ENCODE measurements around the gene TNFRSF18.
"Not testable (repeated sequence)": the region's sequence is repeated elsewhere in the genome, so short reads cannot be mapped to it uniquely, and the experiment has no call there.

The TNFRSF18 gene

DNA sequence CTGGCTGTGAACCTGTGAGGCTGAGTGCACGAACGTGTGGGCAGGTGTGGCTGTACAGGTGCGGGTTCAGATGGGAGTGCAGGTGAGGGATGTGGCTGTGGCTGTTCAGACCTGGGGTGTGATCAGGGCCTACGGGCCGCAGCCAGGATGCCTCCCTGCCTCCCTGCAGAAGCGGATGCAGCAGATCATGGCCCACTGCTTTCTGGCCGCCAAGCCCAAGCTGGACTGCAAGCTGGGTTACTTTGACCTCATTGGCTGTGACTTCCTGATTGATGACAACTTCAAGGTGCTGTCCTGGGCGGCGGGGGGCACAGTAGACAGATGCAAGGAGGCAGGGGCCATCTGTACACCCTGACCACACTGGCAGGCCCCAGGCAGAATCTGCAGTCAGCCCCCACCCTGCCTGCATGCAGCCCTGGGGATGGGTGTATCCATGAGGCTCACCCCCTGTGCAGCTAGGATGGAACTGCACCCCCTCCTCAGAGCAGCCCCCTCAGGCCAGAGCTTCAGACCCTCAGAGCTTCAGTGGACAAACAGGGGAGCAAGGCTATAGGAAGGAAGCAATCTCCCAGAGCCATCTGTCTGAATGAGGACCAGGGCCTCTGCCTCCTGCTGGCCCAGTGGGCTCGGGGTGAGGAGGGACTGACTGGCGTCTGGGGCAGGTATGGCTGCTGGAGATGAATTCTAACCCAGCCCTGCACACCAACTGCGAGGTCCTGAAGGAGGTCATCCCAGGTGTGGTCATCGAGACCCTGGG is 9.8 kb downstream of the TNFRSF18 start:
- no peaks in the 10 kb centered on the region for H3K9me3 ChIP-seq (replicated peaks; ENCODE audit: low read length)
- H3K4me3 ChIP-seq (ENCODE audit: low read length): no peak overlapping the region
- H3K9ac ChIP-seq (ENCODE audit: low read depth, low read length): no peak overlapping the region
- H3K27me3 ChIP-seq (ENCODE audit: control insufficient read depth, insufficient read depth, low read length): peaks cover 7% of the 10 kb centered on the region
- no peaks in the 10 kb centered on the region for H3K4me1 ChIP-seq (ENCODE audit: control insufficient read depth, insufficient read depth, low read length)
- no peak overlapping the region for H3K4me2 ChIP-seq (ENCODE audit: low read length)
- H3K36me3 ChIP-seq (ENCODE audit: insufficient read depth, low read length): no peaks in the 10 kb centered on the region

DNA sequence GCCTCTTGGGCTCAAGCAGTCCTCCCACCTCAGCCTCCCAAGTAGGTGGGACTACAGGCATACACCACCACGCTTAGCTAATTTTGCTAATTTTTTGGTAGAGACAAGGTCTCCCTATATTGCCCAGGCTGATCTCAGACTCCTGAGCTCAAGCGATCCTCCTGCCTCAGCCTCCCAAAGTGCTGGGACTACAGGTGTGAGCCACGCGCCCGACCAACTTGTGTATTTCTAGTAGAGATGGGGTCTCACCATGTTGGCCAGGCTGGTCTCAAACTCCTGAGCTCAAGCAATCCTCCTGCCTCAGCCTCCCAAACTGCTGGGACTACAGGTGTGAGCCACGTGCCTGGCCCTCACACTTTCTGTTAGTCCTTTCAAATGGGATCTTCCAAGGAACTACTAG is 10.7 kb downstream of the TNFRSF18 start:
- not testable (repeated sequence) for H3K36me3 ChIP-seq (ENCODE audit: insufficient read depth, low read length); H3K9me3 ChIP-seq (replicated peaks; ENCODE audit: low read length); H3K4me1 ChIP-seq (ENCODE audit: control insufficient read depth, insufficient read depth, low read length); H3K9ac ChIP-seq (ENCODE audit: low read depth, low read length); H3K27me3 ChIP-seq (ENCODE audit: control insufficient read depth, insufficient read depth, low read length); H3K4me3 ChIP-seq (ENCODE audit: low read length); H3K4me2 ChIP-seq (ENCODE audit: low read length)

DNA sequence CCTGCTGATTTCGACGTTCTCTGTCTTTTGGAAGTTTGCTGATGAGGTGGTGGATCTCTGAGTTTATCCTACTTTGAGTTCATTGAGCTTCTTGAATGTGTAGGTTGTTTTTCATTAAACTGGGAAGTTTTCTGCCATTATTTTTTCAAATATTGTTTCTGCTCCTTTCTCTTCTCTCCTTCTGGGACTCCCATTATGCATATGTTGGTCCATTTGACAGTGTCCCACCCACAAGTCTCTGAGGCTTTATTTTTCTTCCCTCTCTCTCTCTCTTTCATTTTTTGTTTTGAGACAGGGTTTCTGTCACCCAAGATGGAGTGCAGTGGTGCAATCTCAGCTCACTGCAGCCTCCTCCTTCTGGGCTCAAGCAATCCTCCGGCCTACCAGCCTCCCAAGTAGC is 11.7 kb downstream of the TNFRSF18 start:
- Histone ChIP-seq H3K9me3 (replicated peaks; ENCODE audit: low read length) (no peaks in the 10 kb centered on the region), H3K4me1 (ENCODE audit: control insufficient read depth, insufficient read depth, low read length) (no peaks in the 10 kb centered on the region), H3K27me3 (ENCODE audit: control insufficient read depth, insufficient read depth, low read length) (peaks cover 3% of the 10 kb centered on the region), H3K4me2 (ENCODE audit: low read length) (no peak overlapping the region), H3K4me3 (ENCODE audit: low read length) (no peak overlapping the region), H3K9ac (ENCODE audit: low read depth, low read length) (no peak overlapping the region), H3K36me3 (ENCODE audit: insufficient read depth, low read length) (no peaks in the 10 kb centered on the region)

DNA sequence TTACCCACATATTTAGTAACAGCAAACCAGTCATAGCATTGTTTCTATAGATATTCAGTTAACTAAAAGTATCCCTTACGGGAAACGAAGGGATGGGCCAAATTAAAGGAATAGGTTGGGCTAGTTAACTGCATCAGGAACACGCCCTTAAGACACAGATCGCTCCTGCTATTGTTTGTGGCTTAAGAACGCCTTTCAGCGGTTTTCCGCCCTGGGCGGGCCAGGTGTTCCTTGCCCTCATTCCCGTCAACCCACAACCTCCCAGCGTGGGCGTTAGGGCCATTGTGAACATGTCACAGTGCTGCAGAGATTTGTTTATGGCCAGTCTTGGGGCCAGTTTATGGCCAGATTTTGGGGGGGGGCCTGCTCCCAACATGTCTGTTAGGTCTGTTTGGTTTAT is 14.7 kb downstream of the TNFRSF18 start:
- Histone ChIP-seq H3K9me3 (replicated peaks; ENCODE audit: low read length) (no peaks in the 10 kb centered on the region), H3K4me2 (ENCODE audit: low read length) (no peak overlapping the region), H3K4me3 (ENCODE audit: low read length) (no peak overlapping the region), H3K36me3 (ENCODE audit: insufficient read depth, low read length) (no peaks in the 10 kb centered on the region), H3K27me3 (ENCODE audit: control insufficient read depth, insufficient read depth, low read length) (peaks cover 11% of the 10 kb centered on the region), H3K4me1 (ENCODE audit: control insufficient read depth, insufficient read depth, low read length) (no peaks in the 10 kb centered on the region), H3K9ac (ENCODE audit: low read depth, low read length) (no peak overlapping the region)

DNA sequence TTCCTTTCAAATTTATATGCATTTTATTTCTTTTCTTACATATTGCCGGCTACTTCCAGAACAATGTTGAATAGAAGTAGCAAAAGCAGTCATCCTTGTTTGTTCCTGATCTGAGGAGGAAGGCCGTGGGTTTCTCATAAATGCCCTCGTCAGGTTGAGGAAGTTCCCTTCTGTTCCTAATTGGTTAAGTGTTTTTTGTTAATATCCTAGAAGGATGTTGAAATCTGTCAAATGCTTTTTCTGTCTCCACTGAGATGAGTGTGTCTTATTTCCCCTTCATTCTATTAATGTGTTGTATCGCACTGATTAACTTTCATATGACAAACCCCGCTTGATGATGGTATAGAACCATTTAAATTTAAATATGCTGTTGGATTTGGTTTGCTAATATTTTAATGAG is 17.3 kb downstream of the TNFRSF18 start:
- H3K4me3 ChIP-seq (ENCODE audit: low read length): no peak overlapping the region
- H3K9me3 ChIP-seq (replicated peaks; ENCODE audit: low read length): no peaks in the 10 kb centered on the region
- H3K27me3 ChIP-seq (ENCODE audit: control insufficient read depth, insufficient read depth, low read length): peaks cover 17% of the 10 kb centered on the region
- H3K4me1 ChIP-seq (ENCODE audit: control insufficient read depth, insufficient read depth, low read length): peaks cover 6% of the 10 kb centered on the region
- no peak overlapping the region for H3K9ac ChIP-seq (ENCODE audit: low read depth, low read length)
- no peaks in the 10 kb centered on the region for H3K36me3 ChIP-seq (ENCODE audit: insufficient read depth, low read length)
- no peak overlapping the region for H3K4me2 ChIP-seq (ENCODE audit: low read length)

DNA sequence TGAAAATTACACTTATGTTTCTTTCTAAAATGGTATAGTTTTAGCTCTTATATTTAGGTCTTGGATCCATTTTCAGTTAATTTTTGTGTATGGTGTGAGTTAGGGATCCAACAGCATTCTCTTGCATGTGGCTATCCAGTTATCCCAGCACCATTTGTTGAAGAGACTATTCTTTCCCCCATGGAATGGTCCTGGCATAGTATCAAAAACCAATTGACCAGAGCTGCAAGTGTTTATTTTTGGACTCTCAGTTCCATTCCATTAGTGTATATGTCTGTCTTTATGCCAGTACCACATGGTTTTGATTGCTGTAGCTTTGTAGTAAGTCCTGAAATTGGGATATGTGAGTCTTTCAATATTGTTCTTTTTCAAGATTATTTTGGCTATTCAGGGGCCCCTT is 18.5 kb downstream of the TNFRSF18 start:
- Histone ChIP-seq H3K27me3 (ENCODE audit: control insufficient read depth, insufficient read depth, low read length) (peaks cover 17% of the 10 kb centered on the region), H3K9ac (ENCODE audit: low read depth, low read length) (no peak overlapping the region), H3K9me3 (replicated peaks; ENCODE audit: low read length) (no peaks in the 10 kb centered on the region), H3K4me1 (ENCODE audit: control insufficient read depth, insufficient read depth, low read length) (peaks cover 6% of the 10 kb centered on the region), H3K36me3 (ENCODE audit: insufficient read depth, low read length) (no peaks in the 10 kb centered on the region), H3K4me2 (ENCODE audit: low read length) (no peak overlapping the region), H3K4me3 (ENCODE audit: low read length) (no peak overlapping the region)

DNA sequence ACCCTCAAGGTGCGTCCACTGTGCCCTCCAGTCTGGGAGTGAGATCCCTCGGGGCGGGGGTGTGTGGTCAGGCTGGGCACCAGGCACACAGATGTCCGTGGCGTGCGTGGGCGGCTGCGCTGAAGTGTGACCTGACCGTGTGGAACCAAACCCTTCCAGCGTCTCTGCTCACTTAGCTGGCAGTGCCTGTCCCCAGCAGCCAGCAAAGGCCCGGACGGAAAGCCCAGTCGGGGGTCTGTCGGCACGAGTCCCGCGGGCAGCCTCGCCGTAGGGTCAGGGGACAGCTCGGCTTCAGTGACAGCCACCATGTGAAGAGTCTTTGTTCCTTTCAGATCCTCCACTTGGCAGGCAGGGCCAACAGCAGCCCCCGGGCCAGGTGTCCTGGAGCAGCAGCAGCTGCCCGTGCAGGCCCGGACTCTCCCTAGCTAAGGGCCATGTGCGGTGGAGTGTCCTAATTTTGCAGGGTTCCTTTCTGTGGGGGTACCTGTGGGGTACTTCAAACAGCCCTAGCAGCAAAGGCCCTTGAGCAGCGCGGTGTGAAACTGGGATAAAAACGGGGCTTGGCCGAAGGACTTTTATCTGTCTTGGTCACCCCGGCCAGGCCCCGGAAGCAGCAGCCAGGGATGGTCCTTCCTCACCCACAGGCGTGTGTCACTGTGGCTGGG is 21.2 kb downstream of the TNFRSF18 start:
- H3K4me1 ChIP-seq (ENCODE audit: control insufficient read depth, insufficient read depth, low read length): peaks cover 6% of the 10 kb centered on the region
- no peaks in the 10 kb centered on the region for H3K9me3 ChIP-seq (replicated peaks; ENCODE audit: low read length)
- H3K36me3 ChIP-seq (ENCODE audit: insufficient read depth, low read length): no peaks in the 10 kb centered on the region
- no peak overlapping the region for H3K4me2 ChIP-seq (ENCODE audit: low read length)
- H3K9ac ChIP-seq (ENCODE audit: low read depth, low read length): no peak overlapping the region
- H3K27me3 ChIP-seq (ENCODE audit: control insufficient read depth, insufficient read depth, low read length): peaks cover 21% of the 10 kb centered on the region
- H3K4me3 ChIP-seq (ENCODE audit: low read length): no peak overlapping the region

DNA sequence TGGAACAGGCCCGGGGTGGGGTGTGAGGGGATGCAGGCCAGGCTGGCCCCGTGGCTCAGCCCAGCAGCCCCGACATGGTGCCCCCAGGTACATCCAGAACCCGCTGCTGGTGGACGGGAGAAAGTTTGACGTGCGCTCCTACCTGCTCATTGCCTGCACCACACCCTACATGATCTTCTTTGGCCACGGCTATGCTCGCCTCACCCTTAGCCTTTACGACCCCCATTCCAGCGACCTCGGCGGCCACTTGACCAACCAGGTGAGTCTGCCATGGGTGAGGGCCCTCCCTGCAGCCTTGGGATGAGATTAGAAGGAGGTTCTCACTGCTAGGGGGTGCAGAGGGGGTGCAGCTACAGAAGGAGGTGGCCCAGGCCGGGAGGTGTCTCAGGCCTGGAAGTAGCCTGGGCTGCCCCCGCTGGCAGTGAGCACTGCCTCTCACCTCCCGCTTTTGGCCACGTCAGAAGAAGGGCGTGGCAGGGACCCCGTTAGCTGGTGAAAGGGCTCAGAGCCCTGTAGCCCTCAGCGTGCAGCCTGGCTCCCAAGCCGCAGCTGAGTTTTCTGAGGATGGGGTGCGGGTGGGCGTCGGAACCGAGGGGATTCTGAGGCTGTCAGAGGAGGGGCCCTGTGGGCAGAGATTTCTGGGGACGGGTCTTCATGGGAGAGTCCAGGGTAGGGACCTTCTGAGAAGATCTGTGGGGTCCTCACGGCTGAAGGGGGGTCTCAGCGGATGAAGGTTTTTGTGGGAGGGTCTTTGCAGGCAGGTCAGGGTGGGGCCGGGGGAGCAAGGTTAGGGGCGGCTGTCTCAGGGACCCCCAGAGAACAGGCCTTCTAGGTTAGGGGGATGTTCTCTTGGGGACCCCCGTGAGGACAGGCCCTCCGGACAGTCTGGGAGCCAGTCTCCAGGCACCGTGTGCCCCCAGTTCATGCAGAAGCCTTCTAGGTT is 22.3 kb downstream of the TNFRSF18 start:
- no peak overlapping the region for H3K9ac ChIP-seq (ENCODE audit: low read depth, low read length)
- H3K4me1 ChIP-seq (ENCODE audit: control insufficient read depth, insufficient read depth, low read length): peaks cover 6% of the 10 kb centered on the region
- peaks cover 17% of the 10 kb centered on the region for H3K27me3 ChIP-seq (ENCODE audit: control insufficient read depth, insufficient read depth, low read length)
- no peak overlapping the region for H3K4me3 ChIP-seq (ENCODE audit: low read length)
- H3K4me2 ChIP-seq (ENCODE audit: low read length): no peak overlapping the region
- no peaks in the 10 kb centered on the region for H3K36me3 ChIP-seq (ENCODE audit: insufficient read depth, low read length)
- H3K9me3 ChIP-seq (replicated peaks; ENCODE audit: low read length): no peaks in the 10 kb centered on the region

DNA sequence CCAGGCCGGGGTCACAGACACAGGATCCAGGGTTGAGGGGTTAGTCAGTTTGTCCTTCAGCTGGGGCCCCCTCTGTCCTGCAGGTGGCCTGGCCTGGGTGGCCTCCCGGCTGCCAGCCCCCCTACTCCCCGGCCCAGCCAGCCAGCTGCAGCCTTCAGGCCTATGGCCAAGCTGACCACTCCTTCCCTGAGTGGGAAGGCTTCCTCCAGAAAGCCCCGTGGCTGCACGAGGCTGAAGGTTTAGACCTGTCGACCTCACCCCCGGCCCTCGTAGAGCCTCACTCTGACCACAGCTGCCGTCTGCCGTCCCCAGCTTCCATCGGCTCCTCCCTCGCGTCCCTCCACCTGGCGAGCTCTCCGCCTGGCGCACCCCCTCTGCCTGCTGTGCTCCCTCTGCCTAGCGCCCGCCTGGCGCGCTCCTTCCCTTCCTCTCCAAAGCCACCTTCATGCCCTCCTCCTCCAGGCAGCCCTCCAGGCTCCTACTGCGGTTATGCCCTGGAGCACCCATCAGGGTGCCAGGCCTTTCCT is 23.1 kb downstream of the TNFRSF18 start:
- H3K4me2 ChIP-seq (ENCODE audit: low read length): no peak overlapping the region
- H3K9me3 ChIP-seq (replicated peaks; ENCODE audit: low read length): no peaks in the 10 kb centered on the region
- no peak overlapping the region for H3K4me3 ChIP-seq (ENCODE audit: low read length)
- H3K9ac ChIP-seq (ENCODE audit: low read depth, low read length): no peak overlapping the region
- H3K4me1 ChIP-seq (ENCODE audit: control insufficient read depth, insufficient read depth, low read length): peaks cover 6% of the 10 kb centered on the region
- peaks cover 12% of the 10 kb centered on the region for H3K27me3 ChIP-seq (ENCODE audit: control insufficient read depth, insufficient read depth, low read length)
- no peaks in the 10 kb centered on the region for H3K36me3 ChIP-seq (ENCODE audit: insufficient read depth, low read length)

DNA sequence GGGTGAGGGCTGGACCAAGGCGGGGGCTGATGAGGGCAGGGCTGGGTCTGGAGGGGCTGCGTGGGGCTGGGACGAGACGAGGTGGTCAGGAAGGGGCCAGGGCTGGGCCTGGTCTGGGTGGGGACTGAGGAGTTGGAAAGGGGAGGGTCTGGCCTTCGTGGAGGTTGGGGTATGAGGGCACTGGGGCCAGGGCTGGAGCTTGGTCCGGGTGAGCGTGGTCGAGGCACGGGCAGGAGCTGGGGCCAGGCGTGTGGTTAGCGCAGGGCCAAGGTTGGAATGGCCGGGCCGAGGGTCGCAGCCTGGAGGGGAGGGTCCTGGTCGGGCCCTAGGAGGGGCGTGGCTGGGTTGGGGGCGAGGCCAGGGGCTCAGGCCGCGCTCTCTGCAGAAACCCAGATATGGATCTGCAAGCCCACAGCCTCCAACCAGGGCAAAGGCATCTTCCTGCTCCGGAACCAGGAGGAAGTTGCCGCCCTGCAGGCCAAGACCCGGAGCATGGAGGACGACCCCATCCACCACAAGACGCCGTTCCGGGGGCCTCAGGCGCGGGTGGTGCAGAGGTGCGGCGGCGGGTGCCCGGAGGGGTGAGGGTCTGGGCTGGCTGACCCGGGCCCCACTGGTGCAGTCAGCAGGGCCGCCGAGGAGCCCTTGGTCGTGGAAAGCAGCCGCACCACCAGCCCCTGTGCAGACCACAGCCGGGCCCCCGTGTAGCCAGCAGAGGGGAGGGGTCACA is 23.7 kb downstream of the TNFRSF18 start:
- Histone ChIP-seq H3K4me3 (ENCODE audit: low read length) (no peak overlapping the region), H3K27me3 (ENCODE audit: control insufficient read depth, insufficient read depth, low read length) (peaks cover 16% of the 10 kb centered on the region), H3K9me3 (replicated peaks; ENCODE audit: low read length) (no peaks in the 10 kb centered on the region), H3K9ac (ENCODE audit: low read depth, low read length) (no peak overlapping the region), H3K4me1 (ENCODE audit: control insufficient read depth, insufficient read depth, low read length) (peaks cover 6% of the 10 kb centered on the region), H3K36me3 (ENCODE audit: insufficient read depth, low read length) (no peaks in the 10 kb centered on the region), H3K4me2 (ENCODE audit: low read length) (no peak overlapping the region)

DNA sequence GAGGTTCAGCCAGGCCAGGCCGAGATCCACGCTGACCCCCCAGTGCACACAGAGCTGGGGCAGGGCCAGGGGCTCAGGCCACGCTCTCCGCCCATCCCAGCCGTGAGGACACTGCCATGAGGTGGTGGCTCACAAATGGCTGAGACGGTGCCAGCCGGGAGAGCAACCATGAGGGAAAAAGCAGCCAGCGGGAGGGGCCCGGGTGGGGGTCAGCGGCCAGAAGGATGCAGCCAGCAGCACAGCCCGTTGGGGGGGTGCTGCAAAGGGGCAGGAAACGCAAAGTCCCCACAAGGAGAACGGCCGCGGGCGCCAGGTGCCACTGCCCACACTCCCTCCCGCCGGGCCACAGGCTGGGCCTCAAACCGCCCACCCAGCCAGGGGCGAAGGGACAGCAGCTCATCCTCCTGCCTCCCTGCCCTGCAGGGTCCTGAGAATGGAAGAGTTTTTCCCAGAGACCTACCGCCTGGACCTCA is 24.4 kb downstream of the TNFRSF18 start:
- Histone ChIP-seq H3K4me1 (ENCODE audit: control insufficient read depth, insufficient read depth, low read length) (peaks cover 6% of the 10 kb centered on the region), H3K36me3 (ENCODE audit: insufficient read depth, low read length) (no peaks in the 10 kb centered on the region), H3K9ac (ENCODE audit: low read depth, low read length) (no peak overlapping the region), H3K4me2 (ENCODE audit: low read length) (no peak overlapping the region), H3K27me3 (ENCODE audit: control insufficient read depth, insufficient read depth, low read length) (peaks cover 20% of the 10 kb centered on the region), H3K4me3 (ENCODE audit: low read length) (no peak overlapping the region), H3K9me3 (replicated peaks; ENCODE audit: low read length) (no peaks in the 10 kb centered on the region)
